K562 (cell line): ENCODE data around the gene CRYBG2. TPM values are rescaled to one million over a fixed set of nuclear protein-coding genes. Genes with fewer than 3 reads are reported as not detected.

Source experiments
- BHLHE40 ChIP-seq: IDR thresholded peaks from 2 replicates; pipeline ENCODE4 v1.6.1; 2011; ENCODE audit warnings: low read length, improper control_type of control experiment
- DNMT1 ChIP-seq: fragments of 450-650 bp; IDR thresholded peaks from 2 replicates; pipeline ENCODE4 v1.6.1; 2016; ENCODE audit warnings: antibody characterized with exemption, mild to moderate bottlenecking
- ETS2 ChIP-seq: IDR thresholded peaks from 2 replicates; pipeline ENCODE4 v1.6.1; 2016; ENCODE audit warnings: borderline replicate concordance, missing genetic modification characterization, mild to moderate bottlenecking, moderate library complexity, missing compliant biosample characterization; ENCODE audit not compliant: poor library complexity, severe bottlenecking
- HMGXB4 ChIP-seq: sonication (generic); formaldehyde crosslinking; IDR thresholded peaks from 2 replicates; pipeline ENCODE4 v1.8.1; 2023; ENCODE audit warnings: mild to moderate bottlenecking, missing genetic modification reagents
- ILF3 ChIP-seq: fragments of 450-650 bp; IDR thresholded peaks from 2 replicates; pipeline ENCODE4 v1.6.1; 2018; ENCODE audit warnings: antibody characterized with exemption, mild to moderate bottlenecking, moderate library complexity, borderline replicate concordance
- KAT8 ChIP-seq: fragments of 450-650 bp; IDR thresholded peaks from 2 replicates; pipeline ENCODE4 v1.6.1; 2016; ENCODE audit warnings: low read depth, mild to moderate bottlenecking
- MED1 ChIP-seq: sonication (generic); formaldehyde crosslinking; IDR thresholded peaks from 2 replicates; pipeline ENCODE4 v1.8.1; 2023; ENCODE audit warnings: missing genetic modification reagents, borderline replicate concordance
- MGA ChIP-seq: fragments of 450-650 bp; IDR thresholded peaks from 2 replicates; pipeline ENCODE4 v1.6.1; 2016; ENCODE audit warnings: mild to moderate bottlenecking, moderate library complexity
- NR2C2 ChIP-seq, 2 experiments: fragments of 200-800 bp in 1 of 2; sonication (Bioruptor generic) in 1 of 2; sonication (generic) in 1 of 2; formaldehyde crosslinking in 1 of 2; IDR thresholded peaks; 2 replicates each; pipeline versions ENCODE4 v1.6.1 to v1.8.0; 2016 to 2022; ENCODE audit warnings: mild to moderate bottlenecking in 1 of 2, missing compliant biosample characterization in 1 of 2, missing genetic modification characterization in 1 of 2, missing genetic modification reagents in 1 of 2
- PTBP1 ChIP-seq: fragments of 200-400 bp; formaldehyde crosslinking; IDR thresholded peaks from 2 replicates; pipeline ENCODE4 v1.6.1; 2017; ENCODE audit warnings: low read depth, low read length
- SMAD1 ChIP-seq: fragments of 150-350 bp; IDR thresholded peaks from 2 replicates; pipeline ENCODE4 v1.6.1; 2014; ENCODE audit warnings: low read length, low read depth; ENCODE audit not compliant: partially characterized antibody
- TCF7L2 ChIP-seq: fragments of 150-350 bp; IDR thresholded peaks from 2 replicates; pipeline ENCODE4 v1.6.1; 2016; ENCODE audit warnings: low read depth, mild to moderate bottlenecking, low read length, moderate library complexity
- TGIF2 ChIP-seq: sonication (generic); formaldehyde crosslinking; IDR thresholded peaks from 2 replicates; pipeline ENCODE4 v1.8.1; 2022; ENCODE audit warnings: mild to moderate bottlenecking, missing genetic modification reagents, moderate library complexity
- TRIM28 ChIP-seq: fragments of 450-650 bp; IDR thresholded peaks from 2 replicates; pipeline ENCODE4 v1.6.1; 2017
- ZNF3 ChIP-seq: fragments of 250-450 bp; sonication (Bioruptor Pico); IDR thresholded peaks from 2 replicates; pipeline ENCODE4 v1.5.0; 2021; ENCODE audit warnings: mild to moderate bottlenecking, moderate library complexity
- polyA plus RNA-seq, 8 experiments: library from polyadenylated mRNA; depleted of rRNA in 4 of 8; stranded (reverse) in 5 of 8; unstranded in 3 of 8; fragments of >200 nt; fragmentation: Nextera tagmentation in 2 of 8; fragmentation: Illumina TruSeq in 1 of 8; extraction: Ambion mirVana in 2 of 8; extraction: Trizol in 1 of 8; gene quantifications; 2 replicates each; pipeline versions ENCODE4 v1.2.1 to v1.2.3, GENCODE V29; 2011 to 2014; ENCODE audit warnings: inconsistent platforms in 1 of 8, missing spikeins in 1 of 8
- total RNA-seq, 7 experiments: library from RNA; depleted of rRNA in 6 of 7; stranded (reverse); fragments of >200 nt in 6 of 7; fragmentation: Illumina TruSeq in 2 of 7; extraction: Trizol in 2 of 7; gene quantifications; 2 replicates each; pipeline versions ENCODE4 v1.2.1 to v1.2.3, GENCODE V29; 2011 to 2021; ENCODE audit warnings: low replicate concordance in 1 of 7

Gene CRYBG2
- total and polyA plus RNA-seq, 9 of the 15 experiments (the other 6 are each of a cell fraction or from before 2014, with no cell fraction given) = 0.39 to 8.5 (median 3.7) TPM

GRCh38 chr1:26281091-26281958 is 72.6 kb downstream of the CRYBG2 start (continued):
- no peak for TF ChIP-seq ZNF3
- no peak for TF ChIP-seq NR2C2 (CRISPR knock-in tag; IDR thresholded peaks at IDR 0.05)
- TF ChIP-seq NR2C2 (tag; IDR thresholded peaks at IDR 0.05) = no peak
- TF ChIP-seq KAT8 = no peak
- no peak for TF ChIP-seq BHLHE40
- TF ChIP-seq HMGXB4 = no peak
- no peak for TF ChIP-seq DNMT1
- TF ChIP-seq MGA = no peak
- TF ChIP-seq SMAD1 = no peak
- no peak for TF ChIP-seq MED1
- TF ChIP-seq TCF7L2 = no peak
- no peak for TF ChIP-seq TRIM28
- TF ChIP-seq PTBP1 = no peak
- no peak for TF ChIP-seq ILF3
- no peak for TF ChIP-seq ETS2 (tag)
- TF ChIP-seq TGIF2 = no peak
